Fibroblast of lung (primary cell): ENCODE data around the gene SBDS. TPM values are rescaled to one million over a fixed set of nuclear protein-coding genes. Genes with fewer than 3 reads are reported as not detected.
"Not testable (repeated sequence)": the region's sequence is repeated elsewhere in the genome, so short reads cannot be mapped to it uniquely, and the experiment has no call there.

Experiments
- DNase-seq, 2 donors: peaks; one replicate each; pipeline versions ENCODE4 v3.0.0 to v3.0.0-alpha.2; 2010; ENCODE audit warnings: low read depth in 2 of 2
- H2AFZ ChIP-seq: 2 replicates; pipeline ENCODE4 v1.5.1; 2012; ENCODE audit warnings: low read length, control low read depth, inconsistent platforms
- H3K27ac ChIP-seq: 2 replicates; pipeline ENCODE4 v1.5.1; 2011; ENCODE audit warnings: low read length, control low read depth; ENCODE audit not compliant: insufficient read depth
- H3K27me3 ChIP-seq: 2 replicates; pipeline ENCODE4 v1.5.1; 2011; ENCODE audit warnings: mild to moderate bottlenecking, low read length; ENCODE audit not compliant: control insufficient read depth, insufficient read depth
- H3K36me3 ChIP-seq: 2 replicates; pipeline ENCODE4 v1.5.1; 2011; ENCODE audit warnings: low read length; ENCODE audit not compliant: control insufficient read depth, insufficient read depth
- H3K4me1 ChIP-seq: 2 replicates; pipeline ENCODE4 v1.5.1; 2011; ENCODE audit warnings: low read length; ENCODE audit not compliant: control insufficient read depth, insufficient read depth; ENCODE audit errors: extremely low read depth
- H3K4me2 ChIP-seq: 2 replicates; pipeline ENCODE4 v1.5.1; 2011; ENCODE audit warnings: low read length, control low read depth; ENCODE audit not compliant: insufficient read depth; ENCODE audit errors: extremely low read depth
- H3K4me3 ChIP-seq, 4 experiments: fragments of 200-600 bp in 1 of 4; sonication (generic) in 1 of 4; replicated peaks in 1 of 4; 2 replicates each; pipeline ENCODE4 v1.5.1; 2011 to 2016; ENCODE audit warnings: low read length in 4 of 4, low read depth in 3 of 4, mild to moderate bottlenecking in 3 of 4, control low read depth in 2 of 4, inconsistent platforms in 1 of 4, mixed read lengths in 1 of 4; ENCODE audit not compliant: insufficient read depth in 1 of 4; ENCODE audit errors: control extremely low read depth in 1 of 4
- H3K79me2 ChIP-seq: 2 replicates; pipeline ENCODE4 v1.5.1; 2012; ENCODE audit warnings: mild to moderate bottlenecking, low read length, inconsistent platforms; ENCODE audit not compliant: control insufficient read depth, insufficient read depth
- H3K9ac ChIP-seq: 2 replicates; pipeline ENCODE4 v1.5.1; 2011; ENCODE audit warnings: mild to moderate bottlenecking, low read length, control low read depth; ENCODE audit not compliant: insufficient read depth
- H3K9me3 ChIP-seq: 2 replicates; pipeline ENCODE4 v1.5.1; 2012; ENCODE audit warnings: low read depth, low read length; ENCODE audit not compliant: control insufficient read depth, insufficient read depth
- H4K20me1 ChIP-seq: 2 replicates; pipeline ENCODE4 v1.5.1; 2011; ENCODE audit warnings: low read length; ENCODE audit not compliant: control insufficient read depth, insufficient read depth; ENCODE audit errors: extremely low read depth
- CTCF ChIP-seq, 2 donors: IDR thresholded peaks in 1 of 2; conservative IDR thresholded peaks in 1 of 2; 1 replicate in 1 of 2; 2 replicates in 1 of 2; pipeline ENCODE4 v1.5.1; 2011 to 2012; ENCODE audit warnings: low read length in 2 of 2, control low read depth in 1 of 2, inconsistent platforms in 1 of 2, low read depth in 1 of 2, mild to moderate bottlenecking in 1 of 2
- EZH2 ChIP-seq: IDR thresholded peaks from 2 replicates; pipeline ENCODE4 v1.5.1; 2012; ENCODE audit warnings: low read length, control low read depth, mild to moderate bottlenecking; ENCODE audit errors: missing control alignments
- polyA plus RNA-seq, 2 donors: library from polyadenylated mRNA; depleted of rRNA in 1 of 2; stranded (reverse) in 1 of 2; unstranded in 1 of 2; fragments of >200 nt; gene quantifications; 2 replicates each; pipeline ENCODE4 v1.2.1, GENCODE V29; 2011 to 2012; ENCODE audit warnings: missing spikeins in 1 of 2
- total RNA-seq: library from RNA; depleted of rRNA; stranded (reverse); fragments of >200 nt; gene quantifications from 2 replicates; pipeline ENCODE4 v1.2.1, GENCODE V29; 2014

Gene SBDS
- total and polyA plus RNA-seq, 2 donors (not counting 1 experiment from before 2014, with no cell fraction given), result 118 to 172 TPM

- no peak overlapping the region for H3K4me3 ChIP-seq
- H3K4me1 ChIP-seq, result no peaks in the 10 kb centered on the region
- H3K9ac ChIP-seq, result no peak overlapping the region
- no peak for DNase-seq
- H3K4me2 ChIP-seq, result no peak overlapping the region
- H3K79me2 ChIP-seq, result no peaks in the 10 kb centered on the region
- no peaks in the 10 kb centered on the region for H4K20me1 ChIP-seq
- no peaks in the 10 kb centered on the region for H3K36me3 ChIP-seq
- H3K27ac ChIP-seq, result no peak overlapping the region
- no peak overlapping the region for H2AFZ ChIP-seq
- H3K9me3 ChIP-seq, result no peaks in the 10 kb centered on the region
- no peaks in the 10 kb centered on the region for H3K27me3 ChIP-seq
- TF ChIP-seq CTCF (conservative IDR thresholded peaks at IDR 0.05 in 1 of 2, IDR thresholded peaks at IDR 0.05 in 1 of 2; ENCODE audit: low read depth in 1 of 2, low read length in 2 of 2) (no peak), EZH2 (no peak)
These were observed 37.9 kb upstream of the SBDS start for GRCh38 chr7:67033251-67033650.

GRCh38 chr7:67031685-67032084, 36.3 kb upstream of the SBDS start:
- H3K4me1 ChIP-seq, H3K27me3 ChIP-seq, H3K36me3 ChIP-seq, H3K4me3 ChIP-seq, H4K20me1 ChIP-seq, H2AFZ ChIP-seq, H3K9me3 ChIP-seq, DNase-seq, H3K27ac ChIP-seq, H3K9ac ChIP-seq, H3K4me2 ChIP-seq, H3K79me2 ChIP-seq: not testable (repeated sequence)

DNA sequence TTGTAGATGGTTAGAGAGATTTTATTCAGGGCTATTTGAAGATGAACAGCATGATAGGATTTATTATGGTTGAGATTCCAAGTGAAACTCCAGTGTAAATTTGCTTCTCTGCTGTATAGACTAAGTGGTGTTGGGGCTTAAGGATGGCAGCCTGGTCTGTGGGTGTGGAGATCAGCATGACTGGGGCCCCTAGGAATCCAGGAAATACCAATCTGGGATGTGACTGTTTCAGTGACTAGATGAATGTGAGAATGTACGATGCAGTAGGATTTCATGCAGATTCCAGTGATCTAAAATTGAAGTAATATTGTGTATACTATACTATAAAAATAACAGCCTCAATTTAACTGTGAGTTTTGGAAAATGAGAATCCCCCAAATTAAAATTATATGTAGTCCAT, 30.1 kb upstream of the SBDS start:
- Histone ChIP-seq H3K4me2 (peak overlapping the region; percentile 25), H3K27ac (peak overlapping the region; percentile 59)
- H4K20me1 ChIP-seq, H3K27me3 ChIP-seq, H3K9me3 ChIP-seq, H3K36me3 ChIP-seq, H3K4me1 ChIP-seq, H3K9ac ChIP-seq, H3K79me2 ChIP-seq, H3K4me3 ChIP-seq, H2AFZ ChIP-seq: not testable (repeated sequence)
- DNase-seq, result peak; percentile 48 to 78

- Histone ChIP-seq H3K79me2 (no peaks in the 10 kb centered on the region), H2AFZ (no peak overlapping the region), H3K9me3 (no peaks in the 10 kb centered on the region), H3K9ac (no peak overlapping the region), H3K36me3 (no peaks in the 10 kb centered on the region), H3K4me3 (no peak overlapping the region), H3K27ac (no peak overlapping the region), H4K20me1 (no peaks in the 10 kb centered on the region), H3K27me3 (no peaks in the 10 kb centered on the region), H3K4me1 (peaks cover 2% of the 10 kb centered on the region), H3K4me2 (no peak overlapping the region)
- no peak for DNase-seq
- TF ChIP-seq EZH2 (no peak), CTCF (conservative IDR thresholded peaks at IDR 0.05 in 1 of 2, IDR thresholded peaks at IDR 0.05 in 1 of 2; ENCODE audit: low read depth in 1 of 2, low read length in 2 of 2) (no peak)
These were observed 27.1 kb upstream of the SBDS start for GRCh38 chr7:67022511-67022910.
